ENCODE results near the gene BACE1-AS. TPM values are rescaled to one million over a fixed set of nuclear protein-coding genes. Genes with fewer than 3 reads are reported as not detected.
A peak's percentile ranks its signal among the peaks of the same experiment; 100 is the strongest.
"Not testable (repeated sequence)": the region's sequence is repeated elsewhere in the genome, so short reads cannot be mapped to it uniquely, and the experiment has no call there.

The BACE1-AS gene
- total RNA-seq, 2 experiments from 2014 or later: 4.9 to 5.6 TPM

DNA sequence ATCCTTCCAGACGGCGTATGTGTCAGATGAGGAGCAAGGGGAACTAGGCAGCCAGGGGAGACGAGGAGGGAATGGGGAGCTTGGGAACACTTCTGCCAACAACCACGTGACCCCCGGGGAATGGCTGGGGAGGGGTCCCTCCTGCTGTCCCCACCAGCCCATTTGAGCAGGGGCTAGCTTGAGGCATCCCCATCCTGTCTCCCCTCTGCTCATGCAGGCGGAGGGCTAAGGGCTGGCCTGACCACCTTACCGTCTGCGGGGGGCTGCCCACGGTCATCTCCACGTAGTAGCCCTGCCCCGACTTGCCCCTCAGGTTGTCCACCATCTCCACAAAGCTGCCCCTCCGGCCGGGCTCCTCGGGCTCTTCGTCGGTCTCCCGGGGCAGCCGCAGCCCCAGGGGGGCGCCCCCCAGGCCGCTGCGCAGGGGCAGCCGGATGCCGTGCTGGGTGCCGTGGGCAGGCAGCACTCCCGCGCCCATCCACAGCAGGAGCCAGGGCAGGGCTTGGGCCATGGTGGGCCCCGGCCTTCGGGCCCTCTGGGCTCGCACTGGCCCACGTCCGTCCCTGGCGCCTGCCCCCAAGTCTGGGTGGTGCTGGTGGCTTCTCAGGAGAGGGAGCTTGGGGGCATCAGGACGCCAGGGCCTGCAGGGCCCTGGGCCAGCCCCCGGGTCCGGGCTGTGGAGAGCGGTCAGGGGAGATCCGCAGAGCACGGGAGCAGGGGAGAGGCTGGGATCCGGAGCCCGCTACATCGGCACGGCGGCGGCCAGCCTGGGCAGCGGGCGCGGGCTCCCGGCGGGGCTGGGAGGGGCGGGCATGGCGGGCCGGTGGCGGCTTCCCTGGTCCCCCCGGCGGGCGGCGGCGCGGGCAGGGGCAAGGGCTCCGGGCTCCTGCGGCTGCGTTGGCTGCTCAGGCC is 24.4 kb downstream of the BACE1-AS start:
- Mint-ChIP-seq H3K36me3 (ENCODE audit: low read depth) (no peaks in the 10 kb centered on the region), H3K27me3 (peaks cover 48% of the 10 kb centered on the region), H3K9me3 (no peaks in the 10 kb centered on the region), H3K4me3 (peak overlapping the region; percentile 67), H3K4me1 (peaks cover 9% of the 10 kb centered on the region), H3K27ac (no peak overlapping the region)
- POLR2A ChIA-PET: interaction anchor here (1.7 kb wide), 1 partner anchor 12 kb away, joined by 7 read pairs; the partner anchor contains the start of gene CEP164
- CTCF ChIA-PET: interaction anchor here (0.9 kb wide), 1 partner anchor 16 kb away, joined by 3 read pairs; no protein-coding TSS in a partner anchor
- peak; percentile 21 for DNase-seq

DNA sequence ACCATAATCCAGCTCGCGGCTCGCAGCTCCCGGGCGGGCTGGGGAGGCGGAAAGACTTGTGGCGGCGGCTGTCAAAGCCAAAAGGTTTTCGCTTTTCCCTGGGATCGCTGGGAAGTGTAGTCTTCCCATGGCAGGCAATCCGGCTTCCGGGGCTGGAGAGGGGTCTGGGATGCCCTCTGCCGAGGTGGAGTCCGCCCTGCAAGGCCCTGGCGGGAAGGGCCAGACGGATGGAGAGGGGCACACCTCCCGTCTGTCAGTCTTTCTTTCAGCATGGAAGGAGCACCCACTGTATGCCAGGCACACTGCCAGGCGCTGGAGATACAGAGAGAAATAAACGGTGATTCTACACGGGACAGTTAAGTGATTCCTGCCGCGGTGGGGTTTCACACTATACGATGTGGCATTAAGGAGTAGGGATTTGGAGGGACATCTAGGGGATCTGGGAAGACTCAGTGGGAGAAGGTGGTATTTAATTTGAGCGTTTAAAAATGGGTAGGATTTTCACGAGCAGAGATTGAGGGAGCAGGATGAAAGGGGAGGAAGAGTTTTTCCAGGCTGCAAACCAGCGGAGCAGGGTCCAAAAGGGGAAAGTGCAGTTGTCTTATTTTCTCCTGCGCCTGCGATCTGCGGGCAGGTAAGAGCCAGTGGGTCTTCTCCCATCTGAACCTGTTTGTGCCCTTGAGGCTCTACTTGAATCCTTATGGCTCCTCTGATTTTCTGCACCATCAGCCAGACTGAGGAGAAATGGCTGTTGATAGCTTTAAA is 25.2 kb downstream of the BACE1-AS start, which contains the start of gene BACE1:
TSS of gene BACE1 (minus strand) at position 60 of the 765 bp plus-strand sequence. CDS start 461 bp downstream, outside the sequence.
- Mint-ChIP-seq H3K9me3 (no peaks in the 10 kb centered on the region), H3K27me3 (peaks cover 46% of the 10 kb centered on the region), H3K36me3 (ENCODE audit: low read depth) (no peaks in the 10 kb centered on the region), H3K4me3 (peak within 1 kb of the TSS; percentile 67), H3K4me1 (peaks cover 9% of the 10 kb centered on the region), H3K27ac (no peak within 1 kb of the TSS)
- POLR2A ChIA-PET: interaction anchor here (1.7 kb wide), 1 partner anchor 12 kb away, joined by 7 read pairs; the partner anchor contains the start of gene CEP164
- CTCF ChIA-PET: interaction anchor here (0.9 to 1.0 kb wide), 2 partner anchors 12 to 15 kb away, joined by 3 read pairs; no protein-coding TSS in a partner anchor
- DNase-seq: peak; percentile 27

DNA sequence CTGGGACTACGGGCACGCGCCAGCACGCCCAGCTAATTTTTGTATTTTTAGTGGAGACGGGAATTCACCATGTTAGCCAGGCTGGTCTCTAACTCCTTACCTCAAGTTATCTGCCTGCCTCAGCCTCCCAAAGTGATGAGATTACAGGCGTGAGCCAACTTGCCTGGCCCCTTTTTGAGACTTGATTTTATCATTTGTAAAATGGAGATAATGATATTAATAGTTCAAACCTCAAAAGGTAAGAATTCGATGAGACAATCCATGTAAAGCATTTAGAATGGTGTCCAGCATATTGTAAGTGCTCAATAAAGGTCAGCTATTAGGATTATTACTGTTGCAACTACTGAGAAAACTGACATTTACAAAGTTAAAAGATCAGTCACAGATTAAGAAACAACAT is 27.6 kb downstream of the BACE1-AS start:
- no peaks in the 10 kb centered on the region for H3K36me3 Mint-ChIP-seq (ENCODE audit: low read depth)
- H3K27ac Mint-ChIP-seq: no peak overlapping the region
- H3K27me3 Mint-ChIP-seq: peaks cover 47% of the 10 kb centered on the region
- H3K9me3 Mint-ChIP-seq: no peaks in the 10 kb centered on the region
- no peak for DNase-seq
- POLR2A ChIA-PET: interaction anchor here (2.7 kb wide), 1 partner anchor 9 kb away, joined by 8 read pairs; the partner anchor contains the start of gene CEP164
- H3K4me1 Mint-ChIP-seq: peaks cover 9% of the 10 kb centered on the region
- no peak overlapping the region for H3K4me3 Mint-ChIP-seq
- CTCF ChIA-PET: no interaction called here

DNA sequence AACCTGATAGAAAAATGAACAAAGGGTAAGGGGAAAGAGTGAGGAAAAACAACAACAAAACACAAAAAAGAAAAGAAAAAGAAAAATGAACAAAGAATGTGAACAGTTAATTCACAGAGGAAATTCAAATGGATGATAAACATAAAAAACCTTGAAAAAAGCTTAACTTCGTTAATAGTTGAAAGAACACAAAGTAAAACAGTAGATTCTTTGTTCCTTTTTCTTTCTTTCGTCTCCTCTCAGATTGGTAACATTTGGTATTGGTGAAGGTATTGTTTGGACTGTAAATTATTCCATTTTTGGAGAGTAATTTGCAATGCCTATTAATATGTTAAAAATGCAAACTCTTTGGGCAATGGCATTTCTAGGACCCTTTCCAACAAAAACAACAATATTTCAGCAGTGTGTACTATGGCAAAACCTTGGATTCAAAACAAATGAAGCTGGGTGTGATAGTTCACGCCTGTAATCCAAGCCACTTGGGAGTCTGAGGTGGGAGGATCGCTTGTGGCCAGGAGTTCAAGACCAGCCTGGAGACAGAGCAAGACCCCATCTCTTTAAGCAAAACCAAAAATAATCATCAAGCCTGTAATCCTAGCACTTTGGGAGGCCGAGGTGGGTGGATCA is 28.2 kb downstream of the BACE1-AS start:
- ChIA-PET POLR2A (interaction anchor here (2.7 kb wide), 1 partner anchor 9 kb away, joined by 8 read pairs; the partner anchor contains the start of gene CEP164), CTCF (interaction anchor here (1.0 kb wide), 1 partner anchor 11 kb away, joined by 4 read pairs; no protein-coding TSS in a partner anchor)
- no peak for DNase-seq
- H3K9me3 Mint-ChIP-seq: no peaks in the 10 kb centered on the region
- H3K36me3 Mint-ChIP-seq (ENCODE audit: low read depth): no peaks in the 10 kb centered on the region
- no peak overlapping the region for H3K27ac Mint-ChIP-seq
- peaks cover 9% of the 10 kb centered on the region for H3K4me1 Mint-ChIP-seq
- peaks cover 43% of the 10 kb centered on the region for H3K27me3 Mint-ChIP-seq
- no peak overlapping the region for H3K4me3 Mint-ChIP-seq

DNA sequence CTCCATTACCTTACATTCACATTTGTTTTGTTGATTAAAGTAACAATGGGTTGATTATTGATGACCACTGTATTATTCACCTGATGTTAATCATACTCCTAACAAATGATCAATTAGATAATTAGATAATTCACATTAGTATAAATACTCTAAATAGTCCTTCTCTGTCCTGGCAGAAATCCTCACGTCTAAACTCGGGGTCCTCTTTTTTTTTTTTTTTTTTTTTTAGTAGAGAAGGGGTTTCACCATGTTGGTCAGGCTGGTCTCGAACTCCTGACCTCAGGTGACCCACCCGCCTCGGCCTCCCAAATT is 36.1 kb downstream of the BACE1-AS start:
- ChIA-PET CTCF (interaction anchor here (0.5 to 3.6 kb wide), 6 partner anchors 39 to 887 kb away, joined by 3 to 22 read pairs (median 4); partner anchors contain the start of genes APOA5 and PCSK7), POLR2A (interaction anchor here (0.7 to 5.0 kb wide), 15 partner anchors 8 to 661 kb away, joined by 3 to 55 read pairs (median 6); partner anchors contain the start of genes BACE1, PAFAH1B2, PCSK7 and RNF214)
- H3K4me3 Mint-ChIP-seq: peak overlapping the region; percentile 58
- H3K27ac Mint-ChIP-seq; H3K27me3 Mint-ChIP-seq; DNase-seq; H3K36me3 Mint-ChIP-seq (ENCODE audit: low read depth); H3K9me3 Mint-ChIP-seq: not testable (repeated sequence)
- H3K4me1 Mint-ChIP-seq: peaks cover 13% of the 10 kb centered on the region

DNA sequence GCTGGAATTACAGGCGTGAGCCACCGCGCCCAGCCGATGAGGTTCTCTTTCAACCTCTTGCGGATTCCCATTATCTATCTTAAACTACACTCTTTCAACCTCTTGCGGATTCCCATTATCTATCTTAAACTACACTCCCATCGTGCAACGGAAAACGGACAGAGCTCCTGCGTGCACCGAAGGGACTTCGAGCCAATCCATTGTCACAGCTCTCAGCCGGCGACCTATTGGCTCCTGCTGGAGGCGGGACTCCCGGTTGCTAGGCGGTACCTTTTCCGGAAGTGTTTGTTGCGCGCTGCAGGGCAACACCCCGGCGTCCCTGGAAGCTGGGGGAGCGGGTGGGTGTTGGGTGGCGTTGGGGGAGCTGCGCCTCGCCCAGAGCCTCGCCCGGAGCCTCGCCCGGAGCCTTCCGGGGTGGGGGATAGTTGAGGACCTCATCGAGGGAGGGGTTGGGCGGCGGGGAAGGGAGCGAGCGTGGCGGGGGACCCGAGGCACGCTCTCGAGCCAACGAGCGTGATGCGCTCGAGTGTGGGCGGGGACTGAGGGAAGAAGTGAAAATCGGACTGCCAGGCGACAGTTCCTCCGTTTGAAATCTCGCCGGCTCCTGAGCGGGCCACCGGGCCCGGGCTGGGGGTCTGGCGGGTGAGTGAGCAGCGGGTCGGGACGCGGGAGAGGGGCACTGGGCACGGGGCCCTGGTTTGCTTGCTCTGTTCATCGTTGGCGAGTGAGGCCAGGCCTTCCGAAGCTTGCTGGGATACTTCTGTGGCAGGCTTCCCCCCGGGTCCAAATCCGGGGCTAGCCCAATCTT is 36.6 kb downstream of the BACE1-AS start, which contains the start of gene CEP164:
TSS of gene CEP164 (plus strand) at position 288 of the 808 bp plus-strand sequence. CDS start 10,733 bp downstream, outside the sequence.
- Mint-ChIP-seq H3K4me1 (peaks cover 13% of the 10 kb centered on the region), H3K9me3 (no peaks in the 10 kb centered on the region), H3K27ac (no peak within 1 kb of the TSS), H3K27me3 (peaks cover 4% of the 10 kb centered on the region), H3K4me3 (peak within 1 kb of the TSS; percentile 58), H3K36me3 (ENCODE audit: low read depth) (peaks cover 3% of the 10 kb centered on the region)
- DNase-seq: peak; percentile 96
- ChIA-PET CTCF (interaction anchor here (0.5 to 3.6 kb wide), 7 partner anchors 11 to 887 kb away, joined by 3 to 22 read pairs (median 3); partner anchors contain the start of genes APOA5 and PCSK7), POLR2A (interaction anchor here (0.7 to 5.0 kb wide), 24 partner anchors 8 to 660 kb away, joined by 3 to 55 read pairs (median 4); partner anchors contain the start of genes BACE1, PAFAH1B2, PCSK7 and RNF214)

DNA sequence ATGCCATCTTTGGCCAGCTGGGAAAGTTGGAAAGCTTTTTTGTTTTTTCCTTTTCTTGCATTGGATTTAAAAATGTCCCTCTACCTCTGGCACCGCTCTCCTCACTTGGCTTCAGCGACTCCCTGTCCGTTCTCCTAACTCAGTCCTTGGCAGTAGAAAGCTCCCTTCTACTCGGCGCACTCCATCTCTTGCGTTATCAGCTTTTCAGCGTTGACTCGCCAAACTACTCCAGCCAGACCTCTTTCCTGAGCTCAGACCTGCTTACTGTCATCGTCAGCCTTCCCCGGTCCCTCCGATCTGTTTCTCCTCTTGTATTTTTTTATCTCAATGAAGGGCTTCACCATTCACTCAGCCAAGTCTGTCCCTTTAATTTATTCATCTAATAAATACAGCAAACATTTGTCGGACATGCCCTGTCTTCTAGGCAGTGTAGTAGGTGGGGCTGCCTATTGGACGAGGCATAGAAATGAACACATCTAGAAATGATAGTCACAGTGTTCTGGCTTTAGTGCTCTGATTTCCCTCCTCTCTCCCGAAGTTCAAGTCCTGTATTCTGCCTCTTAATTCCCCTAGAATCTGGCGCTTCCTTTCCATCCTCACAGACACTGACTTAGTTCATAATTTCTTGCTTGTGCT is 37.3 kb downstream of the BACE1-AS start:
- H3K27me3 Mint-ChIP-seq: peaks cover 4% of the 10 kb centered on the region
- DNase-seq: no peak
- H3K36me3 Mint-ChIP-seq (ENCODE audit: low read depth): peaks cover 3% of the 10 kb centered on the region
- H3K4me3 Mint-ChIP-seq: no peak overlapping the region
- POLR2A ChIA-PET: interaction anchor here (0.7 to 5.0 kb wide), 23 partner anchors 9 to 659 kb away, joined by 3 to 55 read pairs (median 4); partner anchors contain the start of genes BACE1, PAFAH1B2, PCSK7 and RNF214
- peaks cover 13% of the 10 kb centered on the region for H3K4me1 Mint-ChIP-seq
- no peaks in the 10 kb centered on the region for H3K9me3 Mint-ChIP-seq
- no peak overlapping the region for H3K27ac Mint-ChIP-seq
- CTCF ChIA-PET: interaction anchor here (1.0 to 3.6 kb wide), 4 partner anchors 12 to 537 kb away, joined by 3 to 22 read pairs (median 4); partner anchors contain the start of genes APOA5 and PCSK7

DNA sequence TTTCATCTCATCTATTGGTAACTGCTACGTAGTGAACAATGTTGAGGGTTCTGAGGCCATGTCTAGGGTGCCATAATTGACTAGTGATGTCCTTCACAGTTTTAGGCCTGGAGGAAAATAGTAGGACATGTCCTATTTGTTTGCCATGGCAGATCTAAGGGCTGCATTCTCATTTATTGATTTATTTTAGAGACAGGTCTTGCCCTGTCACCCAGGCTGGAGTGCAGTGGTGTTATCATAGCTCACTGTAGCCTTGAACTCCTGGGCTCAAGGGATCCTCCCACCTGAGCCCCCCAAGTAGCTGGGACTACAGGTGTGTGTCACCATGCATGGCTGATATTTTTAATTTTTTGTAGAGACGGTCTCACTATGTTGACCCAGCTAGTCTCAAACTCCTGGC is 41.7 kb downstream of the BACE1-AS start:
- POLR2A ChIA-PET: no interaction called here

DNA sequence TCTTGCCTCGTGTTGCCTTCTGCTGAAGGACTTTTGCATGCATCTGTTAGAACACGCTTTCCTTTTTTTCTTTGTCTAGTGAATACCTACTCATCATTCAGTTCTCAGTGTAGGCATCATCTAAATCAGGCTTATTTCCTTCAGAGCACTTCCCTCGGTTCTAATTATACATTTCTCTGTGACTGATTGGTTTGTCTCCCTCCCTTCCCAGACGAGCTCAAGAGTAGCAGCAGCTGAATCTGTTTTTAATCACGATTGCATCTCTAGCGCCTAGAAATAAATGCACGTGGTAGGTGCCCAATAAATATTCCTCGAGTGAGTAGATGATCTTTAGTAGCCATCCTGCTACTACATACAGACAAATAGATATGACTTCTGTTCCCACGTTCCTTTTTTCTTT is 42.8 kb downstream of the BACE1-AS start:
- ChIA-PET POLR2A (no interaction called here), CTCF (no interaction called here)
- Mint-ChIP-seq H3K9me3 (no peaks in the 10 kb centered on the region), H3K27me3 (no peaks in the 10 kb centered on the region), H3K27ac (no peak overlapping the region), H3K4me3 (no peak overlapping the region), H3K4me1 (peaks cover 11% of the 10 kb centered on the region), H3K36me3 (ENCODE audit: low read depth) (peaks cover 32% of the 10 kb centered on the region)
- DNase-seq: no peak

More for the DNA sequence above, 41.7 kb downstream of the BACE1-AS start:
- no peaks in the 10 kb centered on the region for H3K9me3 Mint-ChIP-seq
- no peak overlapping the region for H3K4me3 Mint-ChIP-seq
- no peaks in the 10 kb centered on the region for H3K27me3 Mint-ChIP-seq
- peaks cover 23% of the 10 kb centered on the region for H3K36me3 Mint-ChIP-seq (ENCODE audit: low read depth)
- no peak overlapping the region for H3K27ac Mint-ChIP-seq
- peaks cover 11% of the 10 kb centered on the region for H3K4me1 Mint-ChIP-seq
- CTCF ChIA-PET: no interaction called here
- no peak for DNase-seq

DNA sequence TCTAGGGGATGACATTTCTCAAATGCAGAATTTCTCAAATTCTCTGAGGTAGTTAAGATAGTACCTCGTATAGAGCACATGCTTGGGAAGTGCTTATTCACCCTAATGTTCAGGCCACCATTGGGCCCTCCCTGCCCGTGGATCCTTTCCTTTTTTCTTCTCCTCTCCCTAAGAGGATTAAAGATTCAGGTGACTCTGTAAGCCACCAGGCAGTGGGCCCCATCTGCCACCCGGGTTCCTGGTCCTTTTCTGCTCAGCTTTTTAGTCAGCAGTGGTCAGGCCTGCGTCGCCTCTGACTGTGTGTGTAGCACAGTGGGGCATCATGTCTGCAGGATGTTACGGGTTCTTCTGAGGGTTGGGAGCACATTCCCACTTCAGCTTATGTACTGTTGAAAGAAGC is 43.8 kb downstream of the BACE1-AS start:
- Mint-ChIP-seq H3K27ac (no peak overlapping the region), H3K4me1 (peaks cover 9% of the 10 kb centered on the region), H3K9me3 (no peaks in the 10 kb centered on the region), H3K4me3 (no peak overlapping the region), H3K27me3 (no peaks in the 10 kb centered on the region), H3K36me3 (ENCODE audit: low read depth) (peaks cover 35% of the 10 kb centered on the region)
- CTCF ChIA-PET: no interaction called here
- no peak for DNase-seq
- POLR2A ChIA-PET: no interaction called here

DNA sequence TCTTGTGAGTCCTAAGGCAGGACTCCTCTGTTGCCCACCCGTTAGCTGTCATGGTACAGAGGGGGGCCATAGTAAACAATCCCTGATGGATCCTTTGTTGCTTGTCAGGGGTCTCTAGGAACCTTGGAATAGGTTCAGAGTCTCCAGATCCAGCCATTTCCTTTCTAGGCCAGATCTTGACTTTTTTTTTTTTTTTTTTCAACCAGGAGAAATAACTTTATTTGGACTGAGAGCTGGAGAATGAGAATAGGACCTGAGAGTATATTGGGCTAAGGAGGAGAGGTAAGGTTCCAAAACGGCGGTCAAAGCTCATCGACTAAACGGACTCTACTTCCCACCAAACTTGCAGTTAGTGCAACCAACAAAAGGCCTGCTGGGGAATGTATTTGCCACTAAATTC is 44.3 kb downstream of the BACE1-AS start:
- Mint-ChIP-seq H3K9me3 (no peaks in the 10 kb centered on the region), H3K4me3 (no peak overlapping the region), H3K4me1 (peaks cover 4% of the 10 kb centered on the region), H3K27me3 (no peaks in the 10 kb centered on the region), H3K27ac (no peak overlapping the region), H3K36me3 (ENCODE audit: low read depth) (peaks cover 38% of the 10 kb centered on the region)
- DNase-seq: no peak
- CTCF ChIA-PET: no interaction called here
- POLR2A ChIA-PET: no interaction called here
